Measurements from ENCODE around the gene CEP57L1. TPM values are rescaled to one million over a fixed set of nuclear protein-coding genes. Genes with fewer than 3 reads are reported as not detected.
"Not testable (repeated sequence)": the region's sequence is repeated elsewhere in the genome, so short reads cannot be mapped to it uniquely, and the experiment has no call there.

CEP57L1 gene
- total RNA-seq, 1 donor from 2014 or later, result 22.2 TPM

GRCh38 chr6:109083657-109084056 lies 11.7 kb upstream of the CEP57L1 start:
- Mint-ChIP-seq H3K4me3 (no peak overlapping the region), H3K27me3 (ENCODE audit: low read depth) (no peaks in the 10 kb centered on the region), H3K9me3 (no peaks in the 10 kb centered on the region), H3K36me3 (no peaks in the 10 kb centered on the region), H3K27ac (no peak overlapping the region), H3K4me1 (no peaks in the 10 kb centered on the region)
- no peak for DNase-seq (ENCODE audit: low spot score in 2 of 2, unreplicated experiment in 2 of 2)
- TF ChIP-seq CTCF (IDR thresholded peaks at IDR 0.05; ENCODE audit: unreplicated experiment), result no peak

- not testable (repeated sequence) for H3K27ac Mint-ChIP-seq; H3K4me1 Mint-ChIP-seq; H3K27me3 Mint-ChIP-seq (ENCODE audit: low read depth); H3K4me3 Mint-ChIP-seq; H3K36me3 Mint-ChIP-seq; H3K9me3 Mint-ChIP-seq; DNase-seq (ENCODE audit: low spot score in 2 of 2, unreplicated experiment in 2 of 2)
Observed at GRCh38 chr6:109084146-109084545, 11.2 kb upstream of the CEP57L1 start.

GRCh38 chr6:109087661-109088264 lies 7.5 kb upstream of the CEP57L1 start:
- no peak overlapping the region for H3K27ac Mint-ChIP-seq
- DNase-seq (ENCODE audit: low spot score in 2 of 2, unreplicated experiment in 2 of 2), result no peak
- H3K9me3 Mint-ChIP-seq, result no peaks in the 10 kb centered on the region
- H3K27me3 Mint-ChIP-seq (ENCODE audit: low read depth), result no peaks in the 10 kb centered on the region
- peaks cover 16% of the 10 kb centered on the region for H3K4me1 Mint-ChIP-seq
- H3K36me3 Mint-ChIP-seq, result no peaks in the 10 kb centered on the region
- H3K4me3 Mint-ChIP-seq, result no peak overlapping the region
- no peak for TF ChIP-seq CTCF (IDR thresholded peaks at IDR 0.05; ENCODE audit: unreplicated experiment)

GRCh38 chr6:109088995-109089394 lies 6.3 kb upstream of the CEP57L1 start:
- H3K4me1 Mint-ChIP-seq, result peaks cover 26% of the 10 kb centered on the region
- no peaks in the 10 kb centered on the region for H3K27me3 Mint-ChIP-seq (ENCODE audit: low read depth)
- no peaks in the 10 kb centered on the region for H3K36me3 Mint-ChIP-seq
- no peak for TF ChIP-seq CTCF (IDR thresholded peaks at IDR 0.05; ENCODE audit: unreplicated experiment)
- DNase-seq (ENCODE audit: low spot score in 2 of 2, unreplicated experiment in 2 of 2), result no peak
- H3K9me3 Mint-ChIP-seq, result no peaks in the 10 kb centered on the region
- no peak overlapping the region for H3K4me3 Mint-ChIP-seq
- no peak overlapping the region for H3K27ac Mint-ChIP-seq

- H3K9me3 Mint-ChIP-seq, result no peaks in the 10 kb centered on the region
- H3K4me1 Mint-ChIP-seq, result peaks cover 37% of the 10 kb centered on the region
- no peak for TF ChIP-seq CTCF (IDR thresholded peaks at IDR 0.05; ENCODE audit: unreplicated experiment)
- DNase-seq (ENCODE audit: low spot score in 2 of 2, unreplicated experiment in 2 of 2), result no peak
- no peaks in the 10 kb centered on the region for H3K27me3 Mint-ChIP-seq (ENCODE audit: low read depth)
- peak overlapping the region; percentile 48 for H3K4me3 Mint-ChIP-seq
- H3K36me3 Mint-ChIP-seq, result no peaks in the 10 kb centered on the region
- no peak overlapping the region for H3K27ac Mint-ChIP-seq
Observed at GRCh38 chr6:109091314-109092024, 3.8 kb upstream of the CEP57L1 start.

GRCh38 chr6:109092074-109092473 lies 3.2 kb upstream of the CEP57L1 start:
- DNase-seq (ENCODE audit: low spot score in 2 of 2, unreplicated experiment in 2 of 2), result no peak
- no peaks in the 10 kb centered on the region for H3K9me3 Mint-ChIP-seq
- no peak for TF ChIP-seq CTCF (IDR thresholded peaks at IDR 0.05; ENCODE audit: unreplicated experiment)
- peaks cover 40% of the 10 kb centered on the region for H3K4me1 Mint-ChIP-seq
- H3K27ac Mint-ChIP-seq, result no peak overlapping the region
- peak overlapping the region; percentile 54 for H3K4me3 Mint-ChIP-seq
- no peaks in the 10 kb centered on the region for H3K36me3 Mint-ChIP-seq
- H3K27me3 Mint-ChIP-seq (ENCODE audit: low read depth), result no peaks in the 10 kb centered on the region
